Liver (tissue), 3 donors: ENCODE data around the gene FBXO31.

ENCODE experiments used
- CTCF ChIP-seq: fragments of 150-350 bp; IDR thresholded peaks from 2 replicates; pipeline ENCODE4 v1.5.1; 2017; ENCODE audit warnings: improper control_type of control experiment, low read depth, low read length; ENCODE audit not compliant: missing input control
- TAF1 ChIP-seq: conservative IDR thresholded peaks from 2 replicates; pipeline ENCODE4 v1.6.1; 2016; ENCODE audit warnings: antibody characterized with exemption, mild to moderate bottlenecking
- donor health status: healthy.
- donor health status: healthy.

GRCh38 chr16:87310610-87311009 is 73.0 kb downstream of the FBXO31 start:
- TF ChIP-seq CTCF (no peak), TAF1 (no peak)
